ENCODE results near the gene CENPV. TPM values are rescaled to one million over a fixed set of nuclear protein-coding genes. Genes with fewer than 3 reads are reported as not detected.

CENPV gene
- total RNA-seq, 2 experiments from 2014 or later: 139 to 142 TPM

GRCh38 chr17:16302856-16303255 is 50.4 kb downstream of the CENPV start:
- intact Hi-C loops (cut with micrococcal nuclease): no loop called here
- ChIA-PET POLR2A (interaction anchor here (1.1 to 1.2 kb wide), 2 partner anchors 11 to 30 kb away, joined by 3 read pairs; no protein-coding TSS in a partner anchor), CTCF (interaction anchor here (1.0 kb wide), 1 partner anchor 17 kb away, joined by 3 read pairs; no protein-coding TSS in a partner anchor)
- no peak overlapping the region for H3K4me3 Mint-ChIP-seq
- peaks cover 11% of the 10 kb centered on the region for H3K4me1 Mint-ChIP-seq (ENCODE audit: low read depth)
- TF ChIP-seq CTCF (IDR thresholded peaks at IDR 0.05): no peak
- peaks cover 12% of the 10 kb centered on the region for H3K36me3 Mint-ChIP-seq (ENCODE audit: low read depth)
- no peak overlapping the region for H3K27ac Mint-ChIP-seq
- no peaks in the 10 kb centered on the region for H3K9me3 Mint-ChIP-seq
- no peak for ATAC-seq
- no peak for DNase-seq
- no peaks in the 10 kb centered on the region for H3K27me3 Mint-ChIP-seq

- POLR2A ChIA-PET: interaction anchor here (1.2 kb wide), 1 partner anchor 29 kb away, joined by 3 read pairs; no protein-coding TSS in a partner anchor
- intact Hi-C loops (cut with micrococcal nuclease): no loop called here
- no peak for TF ChIP-seq CTCF (IDR thresholded peaks at IDR 0.05)
- Mint-ChIP-seq H3K4me3 (no peak overlapping the region), H3K4me1 (ENCODE audit: low read depth) (peaks cover 16% of the 10 kb centered on the region), H3K9me3 (no peaks in the 10 kb centered on the region), H3K27ac (peak overlapping the region; percentile 43), H3K27me3 (no peaks in the 10 kb centered on the region), H3K36me3 (ENCODE audit: low read depth) (peaks cover 10% of the 10 kb centered on the region)
- DNase-seq (no peak), ATAC-seq (no peak)
- CTCF ChIA-PET: interaction anchor here (0.6 to 1.3 kb wide), 2 partner anchors 16 to 657 kb away, joined by 3 read pairs; no protein-coding TSS in a partner anchor
Measured at GRCh38 chr17:16301963-16302855, 51.1 kb downstream of the CENPV start.

- CTCF ChIA-PET: interaction anchor here (1.3 kb wide), 1 partner anchor 15 kb away, joined by 3 read pairs; no protein-coding TSS in a partner anchor
- H3K4me1 Mint-ChIP-seq (ENCODE audit: low read depth): peaks cover 20% of the 10 kb centered on the region
- POLR2A ChIA-PET: no interaction called here
- H3K4me3 Mint-ChIP-seq: no peak overlapping the region
- no peak for TF ChIP-seq CTCF (IDR thresholded peaks at IDR 0.05)
- no peaks in the 10 kb centered on the region for H3K9me3 Mint-ChIP-seq
- ATAC-seq: no peak
- no peak overlapping the region for H3K27ac Mint-ChIP-seq
- H3K27me3 Mint-ChIP-seq: no peaks in the 10 kb centered on the region
- DNase-seq: no peak
- peaks cover 13% of the 10 kb centered on the region for H3K36me3 Mint-ChIP-seq (ENCODE audit: low read depth)
- intact Hi-C loops (cut with micrococcal nuclease): no loop called here
Measured at GRCh38 chr17:16300554-16300953, 52.7 kb downstream of the CENPV start.

DNA sequence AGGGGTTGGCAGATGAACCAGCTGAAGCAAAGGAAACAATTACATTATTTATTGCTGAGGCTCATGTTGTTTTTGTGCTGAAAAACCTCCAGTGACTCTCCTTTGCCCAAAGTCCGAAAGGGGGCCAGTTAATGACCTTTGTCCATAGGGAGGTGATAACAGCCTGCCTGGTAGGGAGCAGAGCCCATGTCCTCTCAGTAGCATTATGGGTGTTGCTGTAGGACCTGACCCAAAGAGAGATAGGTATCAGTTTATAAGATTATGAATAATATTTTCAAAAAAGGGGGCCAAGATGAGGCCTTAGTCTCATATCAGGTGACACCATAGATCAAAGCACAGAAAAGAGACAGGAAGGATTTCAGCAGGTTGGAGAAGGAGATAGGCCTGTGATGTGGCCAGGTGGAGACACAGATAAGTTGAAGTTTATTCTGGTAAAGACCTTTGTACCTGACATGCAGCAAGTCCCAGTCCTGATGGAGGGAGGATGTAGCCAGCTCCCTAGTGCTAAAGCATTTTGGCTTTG is 55.1 kb downstream of the CENPV start:
- DNase-seq: no peak
- ATAC-seq: no peak
- CTCF ChIA-PET: interaction anchor here (2.1 kb wide), 1 partner anchor 10 kb away, joined by 5 read pairs; no protein-coding TSS in a partner anchor
- POLR2A ChIA-PET: interaction anchor here (1.9 kb wide), 1 partner anchor 11 kb away, joined by 4 read pairs; no protein-coding TSS in a partner anchor
- Mint-ChIP-seq H3K9me3 (no peaks in the 10 kb centered on the region), H3K27ac (no peak overlapping the region), H3K4me3 (no peak overlapping the region), H3K27me3 (no peaks in the 10 kb centered on the region), H3K4me1 (ENCODE audit: low read depth) (peaks cover 23% of the 10 kb centered on the region), H3K36me3 (ENCODE audit: low read depth) (peaks cover 11% of the 10 kb centered on the region)
- intact Hi-C loops (cut with micrococcal nuclease): no loop called here
- no peak for TF ChIP-seq CTCF (IDR thresholded peaks at IDR 0.05)
